ENCODE results near the gene SLC8A1. TPM values are rescaled to one million over a fixed set of nuclear protein-coding genes. Genes with fewer than 3 reads are reported as not detected.
A peak's percentile ranks its signal among the peaks of the same experiment; 100 is the strongest.

The SLC8A1 gene
- total RNA-seq, 1 donor from 2014 or later: 277 TPM

- DNase-seq: no peak
Observed at GRCh38 chr2:40184551-40184950, 267.3 kb downstream of the SLC8A1 start.

GRCh38 chr2:40181855-40182254 lies 270.0 kb downstream of the SLC8A1 start:
- no peak for DNase-seq

- no peak for DNase-seq
Observed at GRCh38 chr2:40179801-40180200, 272.1 kb downstream of the SLC8A1 start.

GRCh38 chr2:40178971-40179370 lies 272.9 kb downstream of the SLC8A1 start:
- DNase-seq: no peak

- DNase-seq: no peak
Observed at GRCh38 chr2:40178171-40178778, 273.6 kb downstream of the SLC8A1 start.

- DNase-seq: no peak
Observed at GRCh38 chr2:40177366-40177765, 274.5 kb downstream of the SLC8A1 start.

- no peak for DNase-seq
Observed at GRCh38 chr2:40173276-40173675, 278.6 kb downstream of the SLC8A1 start.

GRCh38 chr2:40169856-40170255 lies 282.0 kb downstream of the SLC8A1 start:
- DNase-seq: no peak

GRCh38 chr2:40169430-40169829 lies 282.5 kb downstream of the SLC8A1 start:
- DNase-seq: no peak

GRCh38 chr2:40168546-40168945 lies 283.3 kb downstream of the SLC8A1 start:
- DNase-seq: no peak

GRCh38 chr2:40168032-40168431 lies 283.9 kb downstream of the SLC8A1 start:
- DNase-seq: no peak

GRCh38 chr2:40166006-40166405 lies 285.9 kb downstream of the SLC8A1 start:
- DNase-seq: no peak

GRCh38 chr2:40165509-40165844 lies 286.4 kb downstream of the SLC8A1 start:
- DNase-seq: no peak

- DNase-seq: no peak
Observed at GRCh38 chr2:40164736-40165508, 287.0 kb downstream of the SLC8A1 start.

- DNase-seq: no peak
Observed at GRCh38 chr2:40161986-40162385, 289.9 kb downstream of the SLC8A1 start.

GRCh38 chr2:40160751-40161218 lies 291.1 kb downstream of the SLC8A1 start:
- DNase-seq: no peak

- no peak for DNase-seq
Observed at GRCh38 chr2:40159333-40159732, 292.6 kb downstream of the SLC8A1 start.

GRCh38 chr2:40158781-40159180 lies 293.1 kb downstream of the SLC8A1 start:
- no peak for DNase-seq

- DNase-seq: no peak
Observed at GRCh38 chr2:40155728-40156127, 296.2 kb downstream of the SLC8A1 start.

- peak; percentile 38 for DNase-seq
Observed at GRCh38 chr2:40150266-40150665, 301.6 kb downstream of the SLC8A1 start.

GRCh38 chr2:40148334-40148733 lies 303.6 kb downstream of the SLC8A1 start:
- DNase-seq: no peak

GRCh38 chr2:40147360-40147759 lies 304.5 kb downstream of the SLC8A1 start:
- no peak for DNase-seq

- no peak for DNase-seq
Observed at GRCh38 chr2:40144022-40144421, 307.9 kb downstream of the SLC8A1 start.

- DNase-seq: no peak
Observed at GRCh38 chr2:40138314-40138713, 313.6 kb downstream of the SLC8A1 start.
